NCI-H1092 treated with DMSO at 0.1 percent for 48 hours (cell line): ENCODE results near the gene TEX44.

Experiments used
- DNase-seq: peaks from one replicate; lab custom pipeline; 2025; lab: John Stamatoyannopoulos, UW

Gene TEX44

GRCh38 chr2:231605607-231606091, 13.0 kb downstream of the TEX44 start:
- DNase-seq, result no peak

DNA sequence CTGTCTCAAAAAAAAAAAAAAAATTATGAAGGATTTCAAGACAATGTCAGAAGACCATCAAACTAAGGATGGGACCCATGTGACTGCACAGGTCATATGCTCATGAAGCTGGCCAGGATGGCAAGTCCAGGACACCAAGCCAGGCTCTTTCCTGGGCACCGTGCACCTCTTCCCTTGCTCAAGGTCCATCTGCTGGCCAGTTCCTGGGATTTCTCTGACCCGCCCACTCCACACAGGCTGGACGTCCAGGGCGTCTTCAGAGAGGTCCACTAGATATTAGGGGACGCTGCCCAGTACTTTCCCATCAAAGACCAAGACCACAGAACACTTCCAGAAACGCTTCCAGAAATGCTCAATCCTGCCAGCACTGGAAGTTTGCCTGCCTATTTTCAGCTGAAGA, 14.3 kb downstream of the TEX44 start:
- DNase-seq, result no peak

GRCh38 chr2:231611273-231612108, 18.8 kb downstream of the TEX44 start:
- no peak for DNase-seq

DNA sequence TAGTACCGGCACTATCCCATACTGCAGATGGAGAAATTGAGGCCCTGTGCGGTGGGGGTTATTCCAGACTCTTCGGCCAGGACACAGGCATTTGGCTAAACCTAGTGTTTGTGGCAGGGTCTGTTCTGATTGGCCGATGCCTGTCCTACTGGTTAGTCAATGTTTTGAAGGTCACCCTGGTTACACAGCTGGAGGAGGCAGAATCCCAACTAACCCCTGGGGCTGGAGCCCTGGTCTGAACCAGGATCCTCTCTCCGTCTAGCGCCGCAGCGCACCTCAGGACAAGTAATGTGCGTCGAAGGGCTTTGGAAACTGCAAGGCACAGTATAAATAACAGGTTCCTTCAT, 19.4 kb downstream of the TEX44 start:
- no peak for DNase-seq

DNA sequence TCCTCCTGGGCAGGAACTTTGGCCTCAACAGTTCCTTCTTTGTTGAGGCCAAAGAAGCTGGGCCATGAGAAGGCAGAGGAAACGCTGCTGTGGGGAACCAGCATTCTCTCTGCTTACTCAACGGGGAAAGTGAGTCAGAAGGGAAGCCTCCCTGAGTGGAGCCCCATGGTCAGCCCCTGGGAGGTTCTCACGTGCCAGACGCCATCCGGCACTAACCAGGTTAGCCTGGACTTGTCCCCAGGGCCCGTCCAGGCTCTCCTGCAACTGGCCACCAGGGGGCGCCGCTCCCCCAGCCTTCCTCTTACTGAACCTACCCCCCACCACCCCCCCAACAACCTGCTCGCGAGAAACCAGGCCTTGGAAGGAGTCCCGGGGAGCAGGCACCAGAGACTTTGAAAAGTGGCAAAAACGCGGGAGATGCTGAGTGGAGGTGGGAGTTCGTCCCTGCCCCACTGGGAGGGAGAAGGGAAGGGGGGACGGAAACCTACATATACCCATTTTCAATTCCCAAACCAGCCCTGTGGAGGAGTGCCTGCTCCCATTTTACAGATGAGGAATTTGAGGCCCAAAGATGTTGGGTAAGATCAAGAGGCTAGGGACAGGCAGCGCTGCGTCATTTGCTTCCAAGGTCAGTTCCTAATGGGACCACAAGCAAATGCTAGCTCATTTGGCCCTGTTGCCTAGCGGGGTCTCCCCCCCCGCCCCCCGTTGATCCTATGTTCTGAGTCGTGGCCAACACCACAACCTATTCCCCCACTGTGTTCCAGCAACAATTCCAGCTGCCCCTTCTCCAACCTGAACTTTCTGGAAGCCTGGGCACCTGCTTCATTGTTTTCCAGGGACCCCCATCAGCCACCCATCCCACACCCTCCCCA, 20.0 kb downstream of the TEX44 start:
- DNase-seq, result peak; percentile 57

DNA sequence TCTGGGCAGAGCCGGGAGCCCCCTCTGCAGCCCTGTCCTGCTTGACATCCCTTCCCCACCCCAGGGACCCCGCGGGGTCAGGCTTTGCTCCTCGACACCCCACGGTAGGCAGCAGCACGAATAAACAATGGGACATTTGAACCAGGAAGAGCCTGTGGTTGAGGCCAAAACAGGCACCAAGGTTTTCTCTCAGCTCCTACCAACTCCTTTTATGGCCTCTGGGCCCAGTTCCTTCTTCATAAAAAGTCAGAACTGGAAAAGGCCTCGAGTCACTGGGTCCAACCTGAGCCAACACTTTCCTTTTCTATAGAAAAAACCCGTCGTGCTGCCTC, 20.6 kb downstream of the TEX44 start:
- peak; percentile 22 for DNase-seq

- no peak for DNase-seq
Measured at GRCh38 chr2:231613663-231614558, 21.2 kb downstream of the TEX44 start.

GRCh38 chr2:231614559-231615057, 21.9 kb downstream of the TEX44 start:
- DNase-seq, result no peak

GRCh38 chr2:231615058-231615671, 22.5 kb downstream of the TEX44 start:
- no peak for DNase-seq

DNA sequence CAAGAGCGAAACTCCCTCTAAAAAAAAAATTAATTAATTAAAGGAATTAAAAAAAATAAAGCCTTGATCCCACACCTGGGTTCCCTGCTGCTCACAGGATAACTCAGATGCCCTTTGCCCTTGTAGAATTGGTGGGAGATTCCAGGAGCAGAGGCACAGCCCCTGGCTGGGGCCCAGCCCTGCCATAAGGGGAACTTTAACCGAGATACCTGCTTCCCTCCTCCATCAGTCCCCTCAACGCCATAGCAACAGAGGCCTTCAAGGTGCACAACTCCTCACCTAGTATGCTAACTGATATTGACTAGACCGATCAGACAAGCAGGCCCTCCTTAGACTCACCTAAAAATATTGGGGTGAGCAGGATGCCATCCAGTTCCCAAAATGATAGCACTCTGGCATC, 23.6 kb downstream of the TEX44 start:
- DNase-seq, result no peak

GRCh38 chr2:231617059-231617926, 24.6 kb downstream of the TEX44 start:
- no peak for DNase-seq

GRCh38 chr2:231621051-231621879, 28.6 kb downstream of the TEX44 start:
- peak; percentile 52 for DNase-seq

DNA sequence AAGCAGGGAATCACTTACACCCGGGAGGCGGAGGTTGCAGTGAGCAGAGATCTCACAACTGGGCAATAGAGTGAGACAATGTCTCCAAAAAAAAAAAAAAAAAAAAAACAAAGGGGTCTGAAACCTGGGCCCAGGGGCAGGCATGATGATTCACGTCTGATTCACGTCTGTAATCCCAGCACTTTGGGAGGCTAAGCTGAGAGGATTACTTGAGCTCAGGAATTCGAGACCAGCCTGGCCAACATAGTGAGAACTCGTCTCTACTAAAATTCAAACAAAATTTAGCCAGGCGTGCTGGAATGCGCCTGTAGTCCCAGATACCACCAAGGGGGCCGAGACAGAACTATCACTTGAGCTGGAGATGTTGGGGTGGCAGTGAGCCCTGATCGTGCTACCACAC, 30.3 kb downstream of the TEX44 start:
- DNase-seq, result no peak

GRCh38 chr2:231626449-231626848, 33.8 kb downstream of the TEX44 start:
- no peak for DNase-seq

DNA sequence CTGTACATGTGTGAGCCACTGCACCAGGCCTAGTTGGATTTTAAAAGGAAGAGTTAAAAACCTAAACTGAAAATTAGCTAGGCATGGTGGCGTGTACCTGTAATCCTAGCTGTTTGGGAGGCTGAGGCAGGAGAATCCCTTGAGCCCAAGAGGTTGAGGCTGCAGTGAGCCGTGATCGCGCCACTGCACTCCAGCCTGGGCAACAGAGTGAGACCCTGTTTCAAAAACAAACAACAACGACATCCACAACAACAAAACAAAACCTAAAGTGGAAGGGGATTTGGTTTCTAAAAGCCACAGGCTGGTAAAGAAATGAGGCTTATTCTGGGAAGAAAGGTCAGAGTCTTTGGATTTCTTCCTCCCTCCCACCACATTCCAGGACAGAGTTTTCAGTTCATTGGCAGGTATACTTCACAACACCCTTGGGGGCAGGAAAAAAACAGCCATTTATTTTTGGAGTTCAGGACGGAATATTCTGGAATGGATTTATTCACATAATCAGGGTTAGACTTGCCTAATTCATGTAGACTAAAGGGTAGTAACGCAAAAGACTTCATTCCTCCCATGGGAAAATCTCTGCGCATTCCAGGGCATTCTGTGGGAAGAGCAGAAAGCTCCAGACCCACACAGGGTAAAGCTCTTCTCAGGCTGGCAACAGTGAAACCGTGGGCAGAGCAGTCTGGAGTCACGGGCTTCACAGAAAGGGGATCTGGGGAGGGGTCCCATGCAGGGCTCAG, 34.9 kb downstream of the TEX44 start:
- no peak for DNase-seq

DNA sequence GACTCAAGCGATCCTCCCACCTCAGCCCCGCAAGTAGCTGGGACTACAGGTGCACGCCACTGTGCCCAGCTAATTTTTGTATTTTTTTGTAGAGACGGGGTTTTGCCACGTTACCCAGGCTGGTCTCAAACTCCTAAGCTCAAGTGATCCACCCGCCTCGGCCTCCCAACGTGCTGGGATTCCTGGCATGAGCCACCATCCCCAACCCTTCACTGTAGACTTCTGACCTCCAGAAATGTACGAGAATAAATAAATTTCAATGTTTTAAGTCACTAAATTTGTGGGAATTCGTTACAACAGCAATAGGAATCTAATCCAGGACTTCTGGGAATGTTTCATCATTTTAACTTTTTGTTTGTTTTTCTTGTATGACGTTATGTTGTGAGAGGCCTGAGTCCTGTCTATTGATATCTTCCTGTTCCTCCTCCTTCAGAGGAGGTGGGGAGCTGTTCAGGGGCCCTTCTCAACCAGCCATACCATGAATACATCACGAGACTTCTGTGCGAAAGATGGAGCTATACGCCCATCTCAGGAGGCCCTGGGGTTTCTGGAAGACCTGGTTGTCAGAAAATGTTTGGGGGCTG, 40.0 kb downstream of the TEX44 start:
- no peak for DNase-seq

DNA sequence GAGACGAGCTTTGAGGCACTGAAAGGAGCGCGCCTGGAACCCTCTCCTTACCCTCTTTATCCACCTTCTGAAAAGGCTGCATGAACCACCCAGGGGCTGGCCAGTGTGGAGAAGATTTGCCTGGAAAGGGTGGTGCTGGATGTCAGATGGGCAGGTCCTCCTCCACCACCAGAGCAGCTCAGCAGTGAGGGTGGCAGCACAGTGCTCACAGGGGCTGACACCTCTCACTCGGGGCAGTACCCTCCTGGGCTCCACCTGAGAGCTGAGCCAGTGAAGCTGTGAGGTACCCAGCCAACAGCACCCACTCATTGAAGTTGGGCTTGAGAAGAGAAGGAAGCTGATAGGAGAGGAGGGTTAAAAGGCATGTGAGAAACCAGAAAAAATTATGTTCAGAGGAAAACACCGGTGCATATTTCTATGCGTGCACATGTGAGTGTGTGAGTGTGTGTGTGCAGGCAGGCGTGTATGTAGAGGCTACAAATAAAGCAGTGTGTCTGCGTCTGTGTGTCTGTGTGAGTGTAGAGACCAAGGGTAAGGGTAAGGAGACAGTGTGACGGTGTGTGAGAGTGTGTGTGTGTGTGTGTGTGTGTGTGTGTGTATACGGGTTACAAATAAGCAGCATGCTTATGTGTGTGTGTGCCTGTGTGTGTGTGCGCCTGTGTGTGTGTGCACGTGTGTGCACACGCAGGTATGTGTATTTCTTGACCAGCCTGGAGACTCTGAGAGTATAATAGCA, 40.7 kb downstream of the TEX44 start:
- DNase-seq, result no peak

DNA sequence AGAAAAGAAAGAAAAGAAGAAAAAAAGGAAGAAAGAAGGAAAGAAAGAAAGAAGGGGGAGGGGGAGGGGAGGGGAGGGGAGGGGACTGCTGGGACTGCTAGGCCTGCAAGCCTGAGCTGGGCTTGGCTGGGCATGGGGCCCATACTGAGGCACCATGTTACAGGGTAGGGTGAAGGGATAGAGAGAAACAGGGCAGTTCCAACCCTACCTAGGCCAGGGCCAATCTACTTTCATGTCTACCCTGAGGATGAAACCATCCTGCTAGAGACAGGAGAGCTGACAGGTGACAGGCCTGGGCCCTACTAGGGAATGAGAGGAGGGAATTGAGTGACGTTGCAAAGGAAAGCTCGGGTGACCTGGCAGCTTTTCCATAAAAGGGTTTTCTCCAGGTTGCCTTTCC, 41.7 kb downstream of the TEX44 start:
- DNase-seq, result no peak
